ENCODE results near the gene FSCN2. TPM values are rescaled to one million over a fixed set of nuclear protein-coding genes. Genes with fewer than 3 reads are reported as not detected.
A peak's percentile ranks its signal among the peaks of the same experiment; 100 is the strongest.

FSCN2 gene, protein sequence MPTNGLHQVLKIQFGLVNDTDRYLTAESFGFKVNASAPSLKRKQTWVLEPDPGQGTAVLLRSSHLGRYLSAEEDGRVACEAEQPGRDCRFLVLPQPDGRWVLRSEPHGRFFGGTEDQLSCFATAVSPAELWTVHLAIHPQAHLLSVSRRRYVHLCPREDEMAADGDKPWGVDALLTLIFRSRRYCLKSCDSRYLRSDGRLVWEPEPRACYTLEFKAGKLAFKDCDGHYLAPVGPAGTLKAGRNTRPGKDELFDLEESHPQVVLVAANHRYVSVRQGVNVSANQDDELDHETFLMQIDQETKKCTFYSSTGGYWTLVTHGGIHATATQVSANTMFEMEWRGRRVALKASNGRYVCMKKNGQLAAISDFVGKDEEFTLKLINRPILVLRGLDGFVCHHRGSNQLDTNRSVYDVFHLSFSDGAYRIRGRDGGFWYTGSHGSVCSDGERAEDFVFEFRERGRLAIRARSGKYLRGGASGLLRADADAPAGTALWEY
- total RNA-seq (under 1 TPM in 3 of 4 donors, not detected in 1; 0.13 to 0.71 (median 0.38) TPM), polyA plus RNA-seq (under 1 TPM; 0.08 to 0.09 (median 0.08) TPM)
- long read RNA-seq, donor 1, result 0 reads
- long read RNA-seq, donor 2, result 0 reads

DNA sequence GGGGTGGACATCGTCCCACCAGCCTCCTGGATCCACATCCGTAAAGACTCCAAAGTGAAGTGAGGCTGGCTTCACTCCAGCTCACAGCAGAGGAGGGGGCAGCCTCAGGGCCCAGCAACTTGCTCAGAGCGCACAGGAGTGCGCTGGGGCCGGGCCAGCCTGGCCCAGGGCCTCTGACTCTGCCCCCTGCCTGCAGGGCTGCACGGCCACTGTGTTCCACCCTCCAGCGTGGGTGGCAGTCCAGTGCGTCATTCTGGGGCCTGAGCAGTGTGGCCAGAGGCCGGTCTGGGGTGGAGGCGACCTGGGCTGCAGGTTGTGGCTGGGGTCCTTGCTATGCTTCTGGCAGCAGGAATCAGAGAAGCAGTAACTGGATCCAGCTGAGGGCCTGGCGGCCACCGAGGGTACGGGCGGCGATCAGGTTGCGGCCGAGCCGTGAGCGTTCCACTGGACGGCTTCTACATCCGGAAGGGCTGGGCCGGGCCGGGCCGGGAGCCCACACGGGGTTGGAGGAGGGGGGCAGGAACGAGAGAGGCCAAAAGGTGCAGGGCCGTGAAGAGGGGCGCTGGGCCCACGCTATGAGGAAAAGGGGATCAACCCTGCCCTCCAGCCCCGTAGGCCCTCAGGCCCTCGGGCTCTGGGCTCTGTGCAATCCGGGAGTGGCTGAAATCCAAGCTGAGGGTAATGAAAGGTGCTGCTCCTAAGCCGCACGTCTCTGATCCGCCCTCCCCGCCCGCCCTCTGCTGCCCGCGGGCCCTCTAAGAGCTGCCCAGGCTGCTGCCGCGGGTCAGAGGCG is at the start of gene FSCN2:
Gene FSCN2, plus strand, starts transcription at position 787 of the 793 bp plus-strand sequence. CDS start 155 bp downstream, outside the sequence.
- Histone ChIP-seq H3K9me3 (no peaks in the 10 kb centered on the region), H3K4me1 (peaks cover 11% of the 10 kb centered on the region), H3K27me3 (ENCODE audit: insufficient read depth in 3 of 3, low read length in 2 of 3) (peaks cover 0 to 50% (median 6%) of the 10 kb centered on the region in 3 donors), H3K27ac (no peak within 1 kb of the TSS), H3K4me3 (no peak within 1 kb of the TSS), H3K36me3 (ENCODE audit: insufficient read depth in 1 of 2, low read depth in 1 of 2) (no peaks in the 10 kb centered on the region)
- no peak for TF ChIP-seq CTCF (IDR thresholded peaks at IDR 0.05)
- intact Hi-C loops (cut with DNase I), result no loop called here
- ATAC-seq, result peak; percentile 53 to 78 (median 72)
- 17 to 30% (median 21%) methylated on average over 39 to 42 of the region's 42 CpGs for WGBS, 3 donors
- no peak for DNase-seq

- ATAC-seq (no peak), DNase-seq (no peak)
- 85 to 95% (median 88%) methylated on average over 20 of the region's 20 CpGs for WGBS, 3 donors
- H3K4me3 ChIP-seq, result no peak overlapping the region
- peaks cover 27% of the 10 kb centered on the region for H3K4me1 ChIP-seq
- TF ChIP-seq CTCF (IDR thresholded peaks at IDR 0.05), result no peak
- no peak overlapping the region for H3K27ac ChIP-seq
- no peaks in the 10 kb centered on the region for H3K27me3 ChIP-seq (ENCODE audit: insufficient read depth in 3 of 3, low read length in 2 of 3)
- no peaks in the 10 kb centered on the region for H3K9me3 ChIP-seq
- no peaks in the 10 kb centered on the region for H3K36me3 ChIP-seq (ENCODE audit: insufficient read depth in 1 of 2, low read depth in 1 of 2)
- intact Hi-C loops (cut with DNase I), result loop anchor here in 1 of 2 donors (5.0 kb wide), 4 partner anchors 57 to 222 kb away; no protein-coding TSS in a partner anchor
These were observed 48.8 kb upstream of the FSCN2 start for GRCh38 chr17:81479175-81480071.

- Histone ChIP-seq H3K4me1 (peaks cover 27% of the 10 kb centered on the region), H3K4me3 (peak overlapping the region; percentile 70), H3K36me3 (ENCODE audit: insufficient read depth in 1 of 2, low read depth in 1 of 2) (no peaks in the 10 kb centered on the region), H3K27me3 (ENCODE audit: insufficient read depth in 3 of 3, low read length in 2 of 3) (no peaks in the 10 kb centered on the region), H3K9me3 (no peaks in the 10 kb centered on the region), H3K27ac (peak overlapping the region; percentile 64)
- 35 to 60% (median 37%) methylated on average over 21 of the region's 21 CpGs for WGBS, 3 donors
- TF ChIP-seq CTCF (IDR thresholded peaks at IDR 0.05), result no peak
- DNase-seq, result peak; percentile 75 to 82
- peak in 3 of 4 donors; percentile 20 to 43 (median 28) for ATAC-seq
- intact Hi-C loops (cut with DNase I), result loop anchor here in 1 of 2 donors (5.0 kb wide), 3 partner anchors 78 to 223 kb away; no protein-coding TSS in a partner anchor
These were observed 47.8 kb upstream of the FSCN2 start for GRCh38 chr17:81480140-81481072.
